ENCODE measurements around the gene SLC23A1.
"Not testable (repeated sequence)": the region's sequence is repeated elsewhere in the genome, so short reads cannot be mapped to it uniquely, and the experiment has no call there.

SLC23A1 gene

DNA sequence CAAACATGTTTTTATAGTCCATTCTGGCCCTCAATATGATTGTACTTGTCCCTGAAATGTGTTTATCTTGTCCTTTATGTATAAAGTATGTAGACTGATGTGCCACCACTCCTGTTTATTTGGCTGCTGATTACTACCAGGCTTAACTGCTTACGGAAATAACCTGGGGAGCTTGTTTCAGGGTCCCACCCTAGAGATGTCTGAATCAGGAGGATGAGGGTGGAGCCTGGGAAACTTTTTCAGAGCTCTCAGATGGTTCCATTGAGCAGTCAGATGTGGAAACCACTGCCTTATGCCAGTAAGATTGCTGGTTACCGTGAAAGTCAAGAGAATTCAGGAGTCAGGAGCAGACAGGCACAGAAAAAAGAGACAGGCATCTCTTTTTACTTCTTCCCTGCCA lies 19.2 kb downstream of the SLC23A1 start:
- DNase-seq, result no peak

DNA sequence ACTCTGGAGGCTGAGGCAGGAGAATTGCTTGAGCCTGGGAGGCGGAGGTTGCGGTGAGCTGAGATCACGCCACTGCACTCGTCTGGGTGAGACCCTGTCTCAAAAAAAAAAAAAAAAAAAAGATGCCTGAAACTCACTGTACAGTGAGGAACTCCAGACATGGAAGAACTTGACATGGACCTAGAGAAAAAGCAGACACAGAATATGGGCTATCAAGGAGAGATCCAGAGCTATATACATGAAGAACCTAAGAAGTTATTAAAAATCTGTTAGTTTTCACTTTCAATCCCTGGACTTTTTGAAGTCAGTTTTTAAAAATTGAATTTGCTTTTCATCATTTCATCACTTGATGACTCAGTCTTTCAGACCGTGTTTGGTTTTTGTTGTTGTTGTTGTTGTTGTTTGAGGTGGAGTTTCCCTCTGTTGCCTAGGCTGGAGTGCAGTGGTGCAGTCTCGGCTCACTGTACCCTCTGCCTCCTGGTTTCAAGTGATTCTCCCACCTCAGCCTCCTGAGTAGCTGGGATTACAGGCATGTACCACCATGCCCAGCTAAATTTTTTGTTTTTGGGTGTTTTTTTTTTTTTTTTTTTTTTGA lies 21.2 kb downstream of the SLC23A1 start:
- DNase-seq, result peak; percentile 17

DNA sequence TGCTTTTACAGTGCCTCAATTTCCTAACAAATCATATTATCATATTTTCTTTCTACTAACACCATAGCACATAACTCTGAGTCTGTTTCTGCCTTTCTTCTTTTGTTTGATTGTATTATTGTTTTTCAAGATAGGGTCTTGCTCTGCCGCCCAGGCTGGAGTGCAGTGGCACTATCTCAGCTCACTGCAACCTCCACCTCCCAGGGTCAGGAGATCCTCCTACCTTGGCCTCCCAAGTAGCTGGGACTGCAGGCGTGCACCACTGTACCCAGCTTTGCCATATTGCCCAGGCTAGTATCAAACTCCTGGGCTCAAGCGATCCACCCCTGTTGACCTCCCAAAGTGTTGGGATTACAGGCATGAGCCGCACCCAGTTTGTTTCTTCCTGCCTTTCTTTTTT lies 22.7 kb downstream of the SLC23A1 start:
- no peak for DNase-seq

DNA sequence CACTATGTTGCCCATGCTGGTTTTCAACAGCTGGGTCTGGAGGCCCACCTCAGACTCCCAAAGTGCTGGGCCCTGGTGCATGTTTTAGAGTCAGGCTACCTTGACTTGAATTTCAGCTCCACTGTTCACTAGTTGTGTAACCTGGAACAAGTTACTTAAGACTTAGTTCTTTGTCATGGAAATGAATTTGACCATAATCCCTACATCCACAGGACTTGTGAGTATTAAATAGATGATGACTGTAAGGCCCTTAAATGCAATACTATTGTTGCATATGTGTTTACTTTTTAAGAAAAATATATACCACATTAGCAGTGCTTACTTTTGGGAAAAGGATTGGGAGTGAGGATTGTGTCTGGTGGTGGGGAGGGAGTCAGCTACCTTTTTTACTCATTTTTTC lies 25.0 kb downstream of the SLC23A1 start:
- DNase-seq, result no peak

DNA sequence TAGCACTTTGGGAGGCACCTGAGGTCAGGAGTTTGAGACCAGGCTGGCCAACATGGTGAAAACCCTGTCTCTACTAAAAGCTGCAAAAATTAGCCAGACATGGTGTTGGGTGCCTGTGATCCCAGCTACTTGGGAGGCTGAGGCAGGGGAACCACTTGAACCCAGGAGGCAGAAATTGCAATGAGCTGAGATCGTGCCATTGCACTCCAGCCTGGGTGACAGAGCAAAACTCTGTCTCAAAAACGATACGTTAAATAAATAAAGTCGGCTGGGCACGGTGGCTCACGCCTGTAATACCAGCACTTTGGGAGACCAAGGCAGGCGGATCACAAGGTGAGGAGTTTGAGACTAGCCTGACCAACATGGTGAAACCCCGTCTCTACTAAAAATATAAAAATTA lies 27.2 kb downstream of the SLC23A1 start:
- not testable (repeated sequence) for DNase-seq

DNA sequence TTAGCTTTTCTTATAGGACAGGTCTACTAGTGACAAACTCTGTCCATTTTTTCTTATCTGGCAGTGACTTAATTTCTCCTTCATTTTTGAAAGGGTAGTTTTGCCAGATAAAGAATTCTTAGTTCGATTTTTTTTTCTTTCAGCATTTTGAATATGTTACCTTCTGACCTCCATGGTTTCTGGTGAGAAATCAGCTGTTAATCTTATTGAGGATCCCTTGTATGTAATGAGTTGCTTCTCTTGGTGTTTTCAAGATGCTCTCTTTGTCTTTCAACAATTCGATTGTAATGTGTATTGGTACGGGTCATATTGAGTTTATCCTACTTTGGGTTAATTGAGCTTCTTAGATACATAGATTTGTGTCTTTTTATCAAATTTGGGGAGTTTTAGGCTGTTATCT lies 28.9 kb downstream of the SLC23A1 start:
- no peak for DNase-seq

DNA sequence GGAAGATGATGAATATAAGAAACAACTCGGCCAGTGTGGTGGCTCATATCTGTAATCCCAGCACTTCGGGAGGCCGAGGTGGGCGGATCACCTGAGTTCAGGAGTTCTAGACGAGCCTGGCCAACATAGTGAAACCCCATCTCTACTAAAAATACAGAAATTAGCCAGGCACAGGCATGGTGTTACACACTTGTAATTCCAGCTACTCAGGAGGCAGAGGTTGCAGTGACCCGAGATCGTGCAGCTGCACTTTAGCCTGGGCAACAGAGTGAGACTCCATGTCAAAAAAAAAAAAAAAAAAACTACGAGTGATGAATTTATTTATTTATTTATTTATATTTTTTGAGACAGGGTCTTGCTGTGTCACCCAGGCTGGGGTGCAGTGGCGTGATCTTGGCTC lies 35.2 kb downstream of the SLC23A1 start:
- DNase-seq, result not testable (repeated sequence)

DNA sequence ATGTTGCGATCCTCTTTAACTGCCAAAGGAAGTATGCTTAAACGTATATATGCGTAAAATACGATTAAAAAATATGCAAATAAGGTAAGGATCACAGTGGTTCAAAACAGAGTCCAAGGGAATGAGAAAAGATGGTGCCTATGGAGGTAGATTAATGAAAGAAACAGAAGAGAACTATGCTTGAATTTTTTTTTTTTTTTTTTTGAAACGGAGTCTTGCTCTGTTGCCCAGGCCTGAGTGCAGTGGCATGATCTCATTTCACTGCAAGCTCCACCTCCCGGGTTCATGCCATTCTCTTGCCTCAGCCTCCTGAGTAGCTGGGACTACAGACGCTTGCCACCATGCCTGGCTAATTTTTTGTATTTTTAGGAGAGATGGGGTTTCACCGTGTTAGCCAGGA lies 37.7 kb downstream of the SLC23A1 start:
- DNase-seq, result not testable (repeated sequence)

DNA sequence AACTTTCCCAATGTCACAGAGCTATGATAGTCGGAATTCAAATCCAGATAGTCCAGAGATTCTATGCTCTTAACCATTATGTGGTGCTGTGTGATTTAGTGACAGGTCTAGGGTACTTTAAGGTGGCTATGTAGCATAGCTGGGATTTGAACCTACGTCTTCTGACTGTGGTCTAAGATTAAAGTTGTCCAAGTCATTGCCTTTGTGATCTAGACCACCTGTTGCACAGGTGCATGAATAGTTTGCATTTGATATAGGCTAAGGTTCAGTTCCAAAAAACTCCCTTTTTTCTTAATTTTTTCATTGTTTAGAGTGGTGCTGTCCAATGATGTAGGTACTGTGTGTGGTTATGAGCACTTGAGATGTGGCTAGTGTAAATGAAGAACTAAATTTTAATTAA lies 38.9 kb downstream of the SLC23A1 start:
- DNase-seq, result no peak

DNA sequence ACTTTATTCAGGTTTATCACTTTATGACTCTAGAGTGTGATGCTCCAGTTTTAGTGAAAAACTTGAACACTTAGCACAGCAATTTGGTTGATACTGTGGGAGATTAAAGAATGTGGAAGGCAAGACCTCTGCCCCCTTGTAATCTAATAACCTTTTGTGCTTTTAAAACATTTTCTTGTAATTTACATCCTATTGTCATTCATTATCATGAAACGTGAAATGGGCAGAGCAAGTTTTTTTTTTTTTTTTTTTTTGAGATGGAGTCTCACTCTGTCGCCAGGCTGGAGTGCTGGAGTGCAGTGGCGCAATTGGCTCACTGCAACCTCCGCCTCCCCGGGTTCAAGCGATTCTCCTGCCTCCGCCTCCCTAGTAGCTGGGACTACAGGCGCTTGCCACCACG lies 39.6 kb downstream of the SLC23A1 start:
- DNase-seq, result no peak

DNA sequence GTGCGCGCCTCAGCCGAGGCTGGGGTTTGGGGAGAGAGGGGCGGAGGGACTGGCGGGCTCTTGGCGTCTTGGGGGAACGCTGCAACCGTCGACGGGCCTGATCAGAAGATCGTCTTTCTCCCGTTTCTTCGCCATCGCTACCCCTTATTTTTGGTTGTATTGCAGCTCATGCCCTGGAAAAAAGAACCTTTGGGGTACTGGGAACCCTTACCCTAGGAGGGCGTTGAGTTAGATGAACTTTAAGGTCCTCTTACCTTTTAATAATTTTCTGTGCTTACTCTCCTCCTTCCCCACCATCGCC lies 40.7 kb downstream of the SLC23A1 start:
- DNase-seq, result no peak

DNA sequence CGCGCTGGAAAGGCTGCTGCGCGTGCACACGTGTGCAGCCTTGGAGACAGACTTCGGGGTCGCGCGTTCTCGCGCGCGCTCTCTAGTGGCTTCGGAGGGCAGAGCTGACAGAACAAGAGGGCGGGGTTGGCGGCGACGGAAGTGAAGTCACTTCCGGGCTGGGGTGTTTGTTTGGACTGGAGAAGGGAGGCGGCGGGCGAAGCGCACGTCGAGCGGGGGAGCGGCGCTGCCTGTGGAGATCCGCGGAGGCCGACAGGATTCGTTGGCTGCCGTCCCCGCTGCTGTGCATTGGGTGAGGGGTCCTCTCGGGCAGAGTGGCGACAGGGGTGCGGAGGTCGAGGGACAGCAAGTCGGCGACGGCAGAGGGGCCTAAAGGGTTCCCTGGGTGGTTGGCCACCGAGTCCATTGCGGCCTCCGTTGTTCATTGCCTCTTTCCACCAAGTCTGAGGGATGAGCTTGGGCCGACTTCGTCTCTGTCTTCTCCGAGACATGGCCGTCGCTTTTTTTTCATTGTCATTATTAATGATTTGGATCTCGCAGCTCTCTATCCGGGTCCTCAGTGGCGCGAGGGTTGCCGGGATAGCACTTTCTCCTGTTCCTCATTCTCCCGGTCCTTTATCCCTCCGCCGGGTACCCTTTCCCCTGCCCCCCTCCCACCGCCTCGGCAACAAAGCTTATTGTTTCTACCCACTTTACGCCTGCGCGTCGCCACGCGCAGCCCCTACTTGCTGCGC lies 41.2 kb downstream of the SLC23A1 start, which contains the start of gene PAIP2:
TSS of gene PAIP2 (plus strand) at position 166 of the 734 bp plus-strand sequence. CDS start 21,931 bp downstream, outside the sequence.
- peak; percentile 97 for DNase-seq

DNA sequence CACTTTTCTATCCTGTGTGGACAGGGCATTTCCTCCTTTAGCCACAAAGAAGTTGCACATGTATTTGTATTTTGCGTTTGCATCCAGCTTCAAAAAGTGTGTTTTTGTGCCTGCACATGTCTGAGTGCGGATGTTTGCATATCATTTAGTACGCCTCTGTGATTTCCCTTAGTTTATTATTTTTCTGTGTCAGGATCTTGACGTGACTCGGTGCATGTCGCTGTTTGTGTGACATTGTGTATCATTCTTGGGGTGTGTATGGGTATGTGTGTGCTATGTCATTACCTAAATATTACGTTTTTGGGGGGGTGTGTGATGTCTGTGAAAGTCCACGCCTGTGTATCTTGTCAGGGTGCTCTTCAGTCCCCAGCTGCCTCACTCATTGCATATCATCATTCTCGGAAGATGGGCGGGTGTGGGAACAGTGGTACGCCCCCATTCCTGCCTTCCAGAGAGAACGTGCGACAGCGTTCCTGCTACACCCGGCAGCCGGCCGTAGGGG lies 41.9 kb downstream of the SLC23A1 start:
- no peak for DNase-seq

DNA sequence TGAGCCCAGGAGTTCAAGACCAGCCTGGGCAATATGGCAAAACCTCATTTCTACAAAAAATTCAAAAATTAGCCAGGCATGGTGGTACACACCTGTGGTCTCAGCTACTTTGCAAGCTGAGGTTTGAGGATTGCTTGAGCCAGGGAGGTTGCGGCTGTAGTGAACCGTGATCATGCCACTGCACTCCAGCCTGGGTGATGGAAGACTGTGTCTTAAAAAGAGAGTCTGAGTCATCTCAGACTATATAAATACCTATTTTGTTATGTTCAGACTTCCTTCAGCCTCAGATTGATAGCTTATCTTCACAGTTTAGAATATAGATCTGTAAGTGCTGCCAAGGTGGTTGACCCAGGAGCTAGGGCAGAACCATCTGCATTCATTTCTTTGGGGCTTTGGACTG lies 43.0 kb downstream of the SLC23A1 start:
- DNase-seq, result no peak

DNA sequence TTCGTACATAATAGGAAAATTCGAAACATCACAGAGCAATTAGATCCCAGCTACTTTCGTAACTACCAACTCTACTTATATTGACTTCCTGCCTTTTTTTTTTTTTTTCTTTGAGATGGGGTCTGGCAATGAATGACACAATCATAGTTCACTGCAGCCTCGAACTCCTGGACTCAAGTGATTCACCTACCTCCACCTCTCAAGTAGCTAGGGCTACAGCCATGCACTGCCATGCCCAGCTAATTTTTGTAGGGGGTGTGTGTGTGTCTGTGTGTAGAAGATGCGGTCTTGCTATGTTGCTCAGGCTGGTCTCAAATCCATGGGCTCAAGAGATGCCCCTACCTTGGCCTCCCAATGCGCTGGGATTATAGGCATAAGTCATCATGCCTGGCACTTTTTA lies 47.3 kb downstream of the SLC23A1 start:
- no peak for DNase-seq
